ENCODE measurements around the gene BCL2. TPM values are rescaled to one million over a fixed set of nuclear protein-coding genes. Genes with fewer than 3 reads are reported as not detected.

BCL2 gene
- total RNA-seq, 2 donors from 2014 or later, result 56.5 to 83.5 TPM

- ATAC-seq, result no peak
- H3K27ac Mint-ChIP-seq, result no peak overlapping the region
Measured at GRCh38 chr18:63111671-63112402, 207.7 kb downstream of the BCL2 start.

GRCh38 chr18:63109802-63110201 lies 209.8 kb downstream of the BCL2 start:
- H3K9me3 Mint-ChIP-seq, result peaks cover 7 to 10% of the 10 kb centered on the region in 2 donors
- DNase-seq (ENCODE audit: low spot score in 2 of 2) (no peak), ATAC-seq (no peak)
- H3K36me3 Mint-ChIP-seq, result peaks cover 5 to 6% of the 10 kb centered on the region in 2 donors
- H3K27ac Mint-ChIP-seq, result no peak overlapping the region

More at GRCh38 chr18:63111671-63112402, 207.7 kb downstream of the BCL2 start:
- peaks cover 0 to 6% of the 10 kb centered on the region in 2 donors for H3K36me3 Mint-ChIP-seq
- no peak for DNase-seq (ENCODE audit: low spot score in 2 of 2)
- H3K9me3 Mint-ChIP-seq, result peaks cover 5 to 7% of the 10 kb centered on the region in 2 donors

DNA sequence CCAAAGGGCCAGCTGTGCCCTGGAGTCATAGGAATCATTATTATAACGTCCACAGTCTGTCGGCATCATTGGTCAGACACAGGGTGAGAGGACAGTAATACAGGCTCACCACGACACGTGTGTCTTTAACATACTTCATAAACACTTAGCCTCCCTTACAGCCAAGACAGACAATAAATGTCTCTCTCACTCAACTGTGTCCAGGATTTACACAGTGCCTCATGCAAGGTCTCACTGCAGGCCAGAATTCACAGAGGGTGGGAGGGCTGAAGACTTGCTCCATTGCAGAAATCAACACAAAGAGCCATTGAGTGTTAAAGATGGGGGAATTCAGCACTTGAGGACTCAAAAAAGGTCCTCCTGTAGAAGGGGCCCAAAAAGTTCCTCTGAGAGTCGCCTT lies 210.5 kb downstream of the BCL2 start:
- Mint-ChIP-seq H3K36me3 (peaks cover 6 to 10% of the 10 kb centered on the region in 2 donors), H3K9me3 (peaks cover 7 to 10% of the 10 kb centered on the region in 2 donors), H3K27ac (no peak overlapping the region)
- ATAC-seq (no peak), DNase-seq (ENCODE audit: low spot score in 2 of 2) (no peak)

- peaks cover 7 to 15% of the 10 kb centered on the region in 2 donors for H3K9me3 Mint-ChIP-seq
- ATAC-seq (no peak), DNase-seq (ENCODE audit: low spot score in 2 of 2) (no peak)
- no peak overlapping the region for H3K27ac Mint-ChIP-seq
- H3K36me3 Mint-ChIP-seq, result peaks cover 6 to 17% of the 10 kb centered on the region in 2 donors
Measured at GRCh38 chr18:63107931-63108330, 211.6 kb downstream of the BCL2 start.

DNA sequence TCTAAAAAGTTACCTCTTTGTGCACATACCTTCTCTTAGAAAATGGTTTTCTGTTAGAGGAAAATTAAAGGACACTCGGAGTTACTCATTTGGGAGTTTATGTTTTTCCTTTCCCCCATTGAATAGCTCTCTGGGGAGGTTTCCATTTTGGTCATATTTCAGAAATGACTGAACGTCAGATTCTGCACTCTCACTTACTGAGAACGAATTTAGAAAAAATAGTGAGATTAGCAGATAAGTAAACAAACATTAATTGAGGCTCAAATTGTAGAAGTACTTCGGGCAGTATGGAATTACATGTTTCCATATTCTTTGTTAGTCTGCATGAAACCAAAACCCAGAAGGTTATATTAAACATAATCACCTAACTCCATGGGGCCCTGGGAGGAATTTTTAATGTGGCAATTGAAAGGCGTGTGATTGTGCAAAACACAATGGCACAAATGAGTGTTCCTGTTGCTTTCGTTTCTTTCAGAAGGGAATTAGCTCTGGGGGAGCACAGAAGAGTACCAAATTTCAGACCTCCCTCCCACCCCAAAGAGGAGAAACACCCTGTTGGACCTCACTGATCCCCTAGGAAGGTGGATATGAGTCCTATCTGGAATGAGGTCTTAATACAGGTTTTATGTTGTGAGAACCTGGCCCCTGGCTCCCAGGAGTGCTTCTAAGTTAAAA lies 212.3 kb downstream of the BCL2 start:
- DNase-seq (ENCODE audit: low spot score in 2 of 2) (no peak), ATAC-seq (peak; percentile 45 to 81)
- peaks cover 3 to 16% of the 10 kb centered on the region in 2 donors for H3K9me3 Mint-ChIP-seq
- peak overlapping the region in 1 of 2 donors; percentile 31 for H3K27ac Mint-ChIP-seq
- H3K36me3 Mint-ChIP-seq, result peaks cover 6 to 18% of the 10 kb centered on the region in 2 donors

GRCh38 chr18:63106727-63107126 lies 212.8 kb downstream of the BCL2 start:
- Mint-ChIP-seq H3K36me3 (peaks cover 6 to 18% of the 10 kb centered on the region in 2 donors), H3K9me3 (peaks cover 3 to 16% of the 10 kb centered on the region in 2 donors), H3K27ac (peak overlapping the region; percentile 31 to 53)
- ATAC-seq (peak; percentile 47 to 63), DNase-seq (ENCODE audit: low spot score in 2 of 2) (no peak)

DNA sequence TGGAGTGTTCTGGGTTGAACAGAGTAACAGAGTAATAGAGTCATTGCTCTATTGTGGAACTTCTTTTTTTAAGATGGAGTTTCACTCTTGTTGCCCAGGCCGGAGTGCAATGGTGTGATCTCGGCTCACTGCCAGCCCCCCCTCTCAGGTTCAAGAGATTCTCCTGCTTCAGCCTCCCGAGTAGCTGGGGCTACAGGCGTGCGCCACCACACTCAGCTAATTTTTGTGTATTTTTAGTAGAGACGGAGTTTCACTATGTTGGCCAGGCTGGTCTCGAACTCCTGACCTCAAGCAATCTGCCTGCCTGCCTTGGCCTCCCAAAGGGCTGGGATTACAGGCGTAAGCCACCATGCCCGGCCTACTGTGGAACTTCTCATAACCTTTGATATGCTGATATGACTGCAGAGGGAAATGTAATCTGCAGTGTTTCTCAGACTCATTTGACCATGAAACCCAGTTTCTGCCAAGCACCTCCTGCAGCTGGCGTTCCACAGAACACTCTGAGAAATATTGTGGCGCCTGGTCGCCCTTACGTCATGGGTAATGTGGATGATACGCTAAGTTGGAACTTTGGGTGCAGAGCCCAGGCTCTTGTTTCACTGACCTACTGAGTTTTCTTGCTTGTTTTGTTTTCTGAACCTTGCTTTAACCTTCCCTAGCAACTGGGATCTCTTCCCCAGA lies 213.8 kb downstream of the BCL2 start:
- ATAC-seq, result no peak
- Mint-ChIP-seq H3K27ac (peak overlapping the region; percentile 13 to 31), H3K36me3 (peaks cover 0 to 18% of the 10 kb centered on the region in 2 donors), H3K9me3 (peaks cover 0 to 11% of the 10 kb centered on the region in 2 donors)
- no peak for DNase-seq (ENCODE audit: low spot score in 2 of 2)

DNA sequence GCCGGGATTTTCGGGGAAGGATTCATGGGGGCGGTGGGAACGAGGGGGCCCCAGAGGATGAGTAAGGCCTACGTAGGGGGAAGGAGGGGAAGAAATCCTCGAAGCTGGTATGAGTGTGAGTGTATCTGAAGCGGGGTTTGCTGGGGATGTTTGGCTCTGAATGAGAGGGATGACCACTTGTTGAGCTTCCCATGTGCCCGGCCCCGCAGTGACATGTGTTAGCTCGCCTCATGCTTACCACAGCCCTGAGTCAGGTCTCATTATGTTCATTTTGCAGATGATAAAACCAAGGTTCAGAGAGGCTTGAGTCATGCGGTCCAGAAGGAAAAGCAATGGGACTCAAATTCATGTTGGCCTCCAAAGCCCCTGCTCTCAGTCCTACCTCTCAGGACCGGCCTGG lies 214.7 kb downstream of the BCL2 start:
- no peak for ATAC-seq
- DNase-seq (ENCODE audit: low spot score in 2 of 2), result no peak
- Mint-ChIP-seq H3K9me3 (peaks cover 0 to 11% of the 10 kb centered on the region in 2 donors), H3K27ac (no peak overlapping the region), H3K36me3 (peaks cover 0 to 18% of the 10 kb centered on the region in 2 donors)

DNA sequence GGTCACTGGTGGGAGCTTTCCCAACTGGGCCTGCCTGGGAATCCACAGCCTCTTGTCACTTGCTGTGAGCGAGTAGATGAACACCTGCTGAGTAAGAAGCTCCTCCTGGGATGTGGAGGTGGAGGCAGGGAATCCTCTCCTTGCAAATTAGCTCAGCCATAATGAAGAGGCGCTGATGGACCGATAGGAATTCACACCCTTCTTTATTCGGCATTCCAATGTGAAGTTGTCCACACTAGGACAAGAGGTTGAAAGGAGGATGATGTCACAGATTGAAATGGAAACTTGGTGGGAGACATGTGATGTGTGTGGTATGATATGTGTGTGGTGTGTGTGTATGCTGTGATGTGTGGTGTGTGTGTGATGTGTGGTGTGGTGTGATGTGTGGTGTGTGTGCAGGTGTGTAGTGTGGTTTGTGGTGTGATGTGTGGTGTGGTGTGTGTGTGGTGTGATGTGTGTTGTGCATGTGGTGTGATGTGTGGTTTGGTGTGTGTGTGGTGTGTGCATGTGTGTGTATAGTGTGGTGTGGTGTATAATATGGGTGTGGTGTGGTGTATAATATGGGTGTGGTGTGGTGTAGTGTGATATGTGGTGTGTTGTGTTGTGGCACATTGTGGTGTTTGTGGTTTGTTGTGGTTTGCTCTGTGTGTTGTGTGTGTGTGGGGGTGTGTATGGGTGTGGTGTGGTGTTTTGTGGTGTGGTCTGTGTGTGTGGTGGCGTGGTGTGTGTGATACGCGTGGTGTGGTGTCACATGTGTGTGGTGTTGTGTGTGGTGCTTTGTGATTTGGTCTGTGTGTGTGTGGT lies 216.4 kb downstream of the BCL2 start:
- Mint-ChIP-seq H3K27ac (peak overlapping the region; percentile 17 to 44), H3K36me3 (peaks cover 0 to 18% of the 10 kb centered on the region in 2 donors), H3K9me3 (peaks cover 0 to 11% of the 10 kb centered on the region in 2 donors)
- ATAC-seq (no peak), DNase-seq (ENCODE audit: low spot score in 2 of 2) (no peak)

- H3K27ac Mint-ChIP-seq, result no peak overlapping the region
- no peak for ATAC-seq
- peaks cover 0 to 18% of the 10 kb centered on the region in 2 donors for H3K36me3 Mint-ChIP-seq
- peaks cover 0 to 11% of the 10 kb centered on the region in 2 donors for H3K9me3 Mint-ChIP-seq
- no peak for DNase-seq (ENCODE audit: low spot score in 2 of 2)
Measured at GRCh38 chr18:63100630-63101055, 218.9 kb downstream of the BCL2 start.

DNA sequence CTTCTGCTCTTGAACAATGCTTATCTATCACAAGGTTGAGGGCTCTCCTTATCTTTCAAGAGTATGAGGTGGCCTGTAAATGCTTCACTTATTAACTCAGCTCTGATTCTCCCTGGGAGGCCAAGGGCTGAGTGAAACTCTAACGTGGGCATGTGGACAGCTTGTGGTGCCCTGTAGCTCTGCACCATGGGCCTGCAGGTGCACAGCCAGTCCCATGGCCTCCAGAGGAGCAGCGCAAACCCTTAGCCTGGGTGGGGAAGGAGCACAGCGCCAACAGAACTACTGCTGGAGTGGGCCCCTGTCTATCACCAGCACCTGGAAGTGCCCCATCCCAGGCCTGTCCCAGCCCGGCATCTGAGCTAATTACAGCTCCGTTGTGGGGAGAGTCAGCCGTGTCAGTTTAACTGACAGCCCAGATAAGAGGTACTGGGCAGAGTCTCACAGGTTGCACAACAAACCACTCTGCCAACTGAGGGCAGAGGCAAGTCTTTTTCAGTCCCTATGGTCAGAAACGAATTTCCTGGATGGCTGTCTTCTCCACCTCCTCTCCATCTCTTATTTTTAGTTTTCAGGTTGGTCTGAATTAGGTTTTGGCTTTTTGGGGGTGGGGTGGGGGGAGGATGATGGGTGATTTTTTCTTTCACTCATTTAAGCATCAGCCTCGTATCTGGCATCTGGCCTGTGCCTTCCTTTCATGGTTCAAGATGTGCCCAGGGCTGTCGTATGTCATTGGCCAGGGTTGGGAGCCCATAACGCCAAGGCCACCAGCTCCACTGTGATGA lies 219.5 kb downstream of the BCL2 start:
- DNase-seq (ENCODE audit: low spot score in 2 of 2) (no peak), ATAC-seq (no peak)
- H3K9me3 Mint-ChIP-seq, result peaks cover 0 to 7% of the 10 kb centered on the region in 2 donors
- H3K27ac Mint-ChIP-seq, result no peak overlapping the region
- peaks cover 0 to 15% of the 10 kb centered on the region in 2 donors for H3K36me3 Mint-ChIP-seq

DNA sequence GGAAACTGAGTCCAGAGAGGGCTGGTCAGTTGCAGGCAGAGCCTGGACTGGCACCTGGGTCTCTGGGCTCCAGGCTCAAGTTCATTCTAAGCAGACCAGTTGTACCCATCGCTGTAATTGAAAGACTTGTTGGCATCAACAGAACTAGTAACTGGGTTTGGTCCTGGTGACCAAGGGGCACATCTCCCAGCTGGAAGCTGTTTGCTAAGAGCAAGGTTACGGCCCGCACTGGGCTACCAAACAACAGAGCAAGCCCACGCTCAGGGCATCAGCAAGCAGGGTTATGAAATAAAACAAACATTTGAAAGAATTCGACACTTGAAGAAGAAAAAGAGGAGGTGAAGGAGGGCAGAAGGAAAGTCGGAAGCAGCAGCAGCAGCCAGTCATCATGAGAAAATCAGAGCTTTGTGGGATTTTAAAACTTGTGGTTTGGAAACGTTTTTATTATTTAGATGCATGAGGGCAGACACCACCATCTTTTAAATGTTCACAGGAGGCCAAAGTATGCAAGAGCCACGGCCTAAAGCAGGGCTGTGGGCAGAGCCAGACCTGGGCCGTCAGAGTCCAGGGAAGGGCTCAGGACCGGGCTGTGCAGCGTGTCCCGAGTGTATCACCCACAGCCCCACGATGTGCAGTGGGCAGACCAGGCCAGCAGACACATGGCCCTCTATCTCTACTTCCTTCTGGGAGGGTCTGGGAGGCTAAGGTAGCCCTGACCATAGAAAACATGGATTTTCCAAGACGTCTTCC lies 220.3 kb downstream of the BCL2 start:
- peaks cover 0 to 6% of the 10 kb centered on the region in 2 donors for H3K9me3 Mint-ChIP-seq
- DNase-seq (ENCODE audit: low spot score in 2 of 2), result no peak
- H3K27ac Mint-ChIP-seq, result peak overlapping the region; percentile 30 to 81
- H3K36me3 Mint-ChIP-seq, result peaks cover 0 to 8% of the 10 kb centered on the region in 2 donors
- ATAC-seq, result no peak

- peaks cover 0 to 5% of the 10 kb centered on the region in 2 donors for H3K36me3 Mint-ChIP-seq
- ATAC-seq, result peak; percentile 79 to 85
- H3K9me3 Mint-ChIP-seq, result peaks cover 0 to 5% of the 10 kb centered on the region in 2 donors
- DNase-seq (ENCODE audit: low spot score in 2 of 2), result peak in 1 of 2 donors; percentile 49
- peak overlapping the region; percentile 18 to 81 for H3K27ac Mint-ChIP-seq
Measured at GRCh38 chr18:63098018-63098981, 221.3 kb downstream of the BCL2 start.

- Mint-ChIP-seq H3K9me3 (no peaks in the 10 kb centered on the region), H3K27ac (no peak overlapping the region), H3K36me3 (no peaks in the 10 kb centered on the region)
- no peak for ATAC-seq
- DNase-seq (ENCODE audit: low spot score in 2 of 2), result no peak
Measured at GRCh38 chr18:63097178-63097577, 222.4 kb downstream of the BCL2 start.
